Mucosa of rectum (tissue), 2 donors: ENCODE measurements around the gene PREB.

ENCODE experiments used
- H3K27ac ChIP-seq, 2 donors: one replicate each; pipeline ENCODE4 v1.7.0; 2013; ENCODE audit warnings: inconsistent platforms in 2 of 2, low read depth in 2 of 2, low read length in 2 of 2
- H3K27me3 ChIP-seq, 2 donors: one replicate each; pipeline ENCODE4 v1.7.0; 2013; ENCODE audit warnings: low read length in 2 of 2; ENCODE audit not compliant: control insufficient read depth in 2 of 2, insufficient read depth in 2 of 2
- H3K36me3 ChIP-seq, 2 donors: one replicate each; pipeline ENCODE4 v1.7.0; 2013; ENCODE audit warnings: low read length in 2 of 2; ENCODE audit not compliant: control insufficient read depth in 2 of 2, insufficient read depth in 2 of 2
- H3K4me1 ChIP-seq, 2 donors: one replicate each; pipeline ENCODE4 v1.7.0; 2013; ENCODE audit warnings: low read length in 2 of 2, mild to moderate bottlenecking in 1 of 2; ENCODE audit not compliant: control insufficient read depth in 2 of 2, insufficient read depth in 2 of 2
- H3K4me3 ChIP-seq, 2 donors: one replicate each; pipeline ENCODE4 v1.7.0; 2013; ENCODE audit warnings: low read length in 2 of 2
- H3K9ac ChIP-seq, 2 donors: one replicate each; pipeline ENCODE4 v1.7.0; 2013; ENCODE audit warnings: low read length in 2 of 2, low read depth in 1 of 2, mild to moderate bottlenecking in 1 of 2
- H3K9me3 ChIP-seq, 2 donors: one replicate each; pipeline ENCODE4 v1.7.0; 2013; ENCODE audit warnings: low read length in 2 of 2; ENCODE audit not compliant: control insufficient read depth in 2 of 2
- donor health status: healthy.
- donor health status: Normal muscosa, but diverticular disease.

The PREB gene

GRCh38 chr2:27088634-27089033, 45.8 kb downstream of the PREB start:
- H3K27ac ChIP-seq, result no peak overlapping the region
- peaks cover 24 to 28% of the 10 kb centered on the region in 2 donors for H3K4me1 ChIP-seq
- no peaks in the 10 kb centered on the region for H3K27me3 ChIP-seq
- H3K36me3 ChIP-seq, result no peaks in the 10 kb centered on the region
- H3K4me3 ChIP-seq, result no peak overlapping the region
- no peaks in the 10 kb centered on the region for H3K9me3 ChIP-seq
- H3K9ac ChIP-seq, result no peak overlapping the region

DNA sequence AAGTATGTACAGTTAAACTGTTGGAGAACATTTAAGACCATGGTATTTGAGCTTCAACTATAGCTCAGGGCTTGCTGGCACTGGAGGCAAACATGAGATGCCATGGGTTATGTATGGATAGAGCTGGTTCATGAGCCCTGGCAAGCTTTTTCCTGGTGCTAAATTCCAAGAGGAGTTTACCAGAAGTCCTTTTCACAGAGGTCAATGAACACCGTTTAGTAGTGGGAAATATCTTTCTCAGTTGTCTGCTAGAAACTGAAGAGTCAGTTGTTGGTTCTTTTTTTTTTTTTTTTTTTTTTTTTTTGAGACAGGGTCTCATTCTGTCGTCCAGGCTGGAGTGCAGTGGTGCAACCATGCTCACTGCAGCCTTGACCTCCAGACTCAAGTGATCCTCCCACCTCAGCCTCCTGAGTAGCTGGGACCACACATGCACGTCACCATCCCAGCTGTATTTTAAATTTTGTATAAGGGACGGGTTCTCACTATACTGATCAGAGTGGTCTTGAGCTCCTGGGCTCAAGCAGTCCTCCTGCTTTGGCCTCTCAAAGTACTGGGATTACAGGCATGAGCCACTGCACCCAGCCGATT, 46.5 kb downstream of the PREB start:
- Histone ChIP-seq H3K27ac (no peak overlapping the region), H3K27me3 (no peaks in the 10 kb centered on the region), H3K4me3 (no peak overlapping the region), H3K36me3 (no peaks in the 10 kb centered on the region), H3K9ac (no peak overlapping the region), H3K9me3 (no peaks in the 10 kb centered on the region), H3K4me1 (peaks cover 22 to 26% of the 10 kb centered on the region in 2 donors)

DNA sequence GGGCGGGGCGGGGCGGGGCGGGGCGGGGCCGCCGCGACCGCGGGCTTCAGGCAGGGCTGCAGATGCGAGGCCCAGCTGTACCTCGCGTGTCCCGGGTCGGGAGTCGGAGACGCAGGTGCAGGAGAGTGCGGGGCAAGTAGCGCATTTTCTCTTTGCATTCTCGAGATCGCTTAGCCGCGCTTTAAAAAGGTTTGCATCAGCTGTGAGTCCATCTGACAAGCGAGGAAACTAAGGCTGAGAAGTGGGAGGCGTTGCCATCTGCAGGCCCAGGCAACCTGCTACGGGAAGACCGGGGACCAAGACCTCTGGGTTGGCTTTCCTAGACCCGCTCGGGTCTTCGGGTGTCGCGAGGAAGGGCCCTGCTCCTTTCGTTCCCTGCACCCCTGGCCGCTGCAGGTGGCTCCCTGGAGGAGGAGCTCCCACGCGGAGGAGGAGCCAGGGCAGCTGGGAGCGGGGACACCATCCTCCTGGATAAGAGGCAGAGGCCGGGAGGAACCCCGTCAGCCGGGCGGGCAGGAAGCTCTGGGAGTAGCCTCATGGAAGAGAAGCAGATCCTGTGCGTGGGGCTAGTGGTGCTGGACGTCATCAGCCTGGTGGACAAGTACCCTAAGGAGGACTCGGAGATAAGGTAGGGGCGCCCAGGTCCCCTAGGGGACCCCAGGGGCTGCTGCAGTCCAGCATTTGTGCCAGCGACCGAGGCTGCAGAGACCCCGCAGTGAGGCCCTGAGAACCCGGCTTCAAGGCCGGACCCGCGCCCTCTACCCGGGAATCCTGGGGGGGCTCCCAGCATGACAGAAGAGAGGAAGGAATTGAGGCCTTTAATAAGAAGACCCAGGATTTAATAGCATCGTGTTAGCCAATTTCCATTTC, 47.5 kb downstream of the PREB start, which contains the start of gene KHK:
Gene KHK, plus strand, starts transcription at position 49 of the 870 bp plus-strand sequence. Its CDS starts 488 bp downstream, at position 537.
- Histone ChIP-seq H3K9ac (peak within 1 kb of the TSS; percentile 77 to 79), H3K4me1 (peaks cover 21 to 26% of the 10 kb centered on the region in 2 donors)

DNA sequence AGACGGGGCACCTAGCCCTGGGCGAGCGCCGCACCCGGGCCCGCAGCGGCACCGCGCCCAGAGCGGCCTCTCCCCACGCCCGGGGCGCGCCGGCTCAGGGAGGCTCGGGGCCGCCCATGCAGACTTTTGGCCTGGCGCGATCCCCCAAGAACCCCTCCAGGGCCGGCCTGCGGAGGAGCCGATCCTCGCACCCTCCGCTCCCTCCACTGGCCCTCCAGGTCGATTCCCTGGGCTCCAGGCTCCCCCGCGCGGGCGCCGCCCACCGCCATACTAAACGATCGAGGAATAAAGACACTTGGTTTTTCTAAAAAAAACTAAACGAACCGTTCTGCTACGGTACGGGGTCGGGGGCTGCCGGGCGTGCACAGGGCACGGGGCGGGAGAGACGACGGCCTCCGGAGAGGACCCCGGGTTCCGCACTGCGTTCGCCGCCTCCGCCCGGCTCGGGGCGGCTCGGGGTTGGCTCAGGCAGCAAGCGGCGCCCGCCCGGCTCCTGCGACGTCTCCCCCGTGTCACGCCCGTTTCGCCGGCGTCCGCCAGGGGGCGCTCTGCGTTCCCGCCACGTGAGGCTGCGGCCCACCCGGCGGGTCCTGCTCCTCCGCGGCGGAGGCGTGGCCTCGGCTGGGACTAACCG, 48.2 kb downstream of the PREB start:
- Histone ChIP-seq H3K4me3 (peak overlapping the region; percentile 70 to 72), H3K36me3 (no peaks in the 10 kb centered on the region), H3K4me1 (peaks cover 28 to 33% of the 10 kb centered on the region in 2 donors), H3K9me3 (no peaks in the 10 kb centered on the region), H3K27me3 (no peaks in the 10 kb centered on the region), H3K9ac (peak overlapping the region; percentile 77 to 79), H3K27ac (peak overlapping the region; percentile 82 to 88)

More for the DNA sequence above, 47.5 kb downstream of the PREB start, which contains the start of gene KHK:
- H3K27ac ChIP-seq, result peak within 1 kb of the TSS; percentile 82 to 88
- H3K36me3 ChIP-seq, result no peaks in the 10 kb centered on the region
- H3K4me3 ChIP-seq, result peak within 1 kb of the TSS; percentile 72 to 84
- H3K27me3 ChIP-seq, result no peaks in the 10 kb centered on the region
- no peaks in the 10 kb centered on the region for H3K9me3 ChIP-seq

DNA sequence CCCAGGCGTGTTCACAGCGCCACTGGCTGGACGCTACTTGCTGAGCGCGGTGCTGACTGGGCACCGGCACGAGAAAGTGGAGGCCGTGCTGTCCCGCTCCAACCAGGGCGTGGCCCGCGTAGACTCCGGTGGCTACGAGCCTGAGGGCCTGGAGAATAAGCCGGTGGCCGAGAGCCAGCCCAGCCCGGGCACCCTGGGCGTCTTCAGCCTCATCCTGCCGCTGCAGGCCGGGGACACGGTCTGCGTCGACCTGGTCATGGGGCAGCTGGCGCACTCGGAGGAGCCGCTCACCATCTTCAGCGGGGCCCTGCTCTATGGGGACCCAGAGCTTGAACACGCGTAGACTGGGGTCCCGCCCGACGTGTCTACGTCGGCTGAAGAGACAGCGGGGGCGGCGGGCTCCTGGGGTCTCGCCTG, 48.8 kb downstream of the PREB start:
- H3K9me3 ChIP-seq, result no peaks in the 10 kb centered on the region
- peak overlapping the region; percentile 70 to 72 for H3K4me3 ChIP-seq
- no peaks in the 10 kb centered on the region for H3K36me3 ChIP-seq
- peak overlapping the region; percentile 77 to 79 for H3K9ac ChIP-seq
- H3K27me3 ChIP-seq, result no peaks in the 10 kb centered on the region
- peak overlapping the region; percentile 82 to 88 for H3K27ac ChIP-seq
- peaks cover 32 to 36% of the 10 kb centered on the region in 2 donors for H3K4me1 ChIP-seq

GRCh38 chr2:27085062-27085672, 49.3 kb downstream of the PREB start:
- Histone ChIP-seq H3K9ac (peak overlapping the region; percentile 77 to 79), H3K27ac (peak overlapping the region; percentile 82 to 88), H3K27me3 (no peaks in the 10 kb centered on the region), H3K36me3 (no peaks in the 10 kb centered on the region), H3K9me3 (no peaks in the 10 kb centered on the region), H3K4me3 (peak overlapping the region; percentile 70 to 72), H3K4me1 (peaks cover 34 to 40% of the 10 kb centered on the region in 2 donors)

- H3K4me1 ChIP-seq, result peaks cover 34 to 40% of the 10 kb centered on the region in 2 donors
- no peaks in the 10 kb centered on the region for H3K9me3 ChIP-seq
- H3K36me3 ChIP-seq, result no peaks in the 10 kb centered on the region
- no peak overlapping the region for H3K27ac ChIP-seq
- no peak overlapping the region for H3K9ac ChIP-seq
- H3K4me3 ChIP-seq, result no peak overlapping the region
- H3K27me3 ChIP-seq, result no peaks in the 10 kb centered on the region
These were observed 50.0 kb downstream of the PREB start for GRCh38 chr2:27084297-27085061.

DNA sequence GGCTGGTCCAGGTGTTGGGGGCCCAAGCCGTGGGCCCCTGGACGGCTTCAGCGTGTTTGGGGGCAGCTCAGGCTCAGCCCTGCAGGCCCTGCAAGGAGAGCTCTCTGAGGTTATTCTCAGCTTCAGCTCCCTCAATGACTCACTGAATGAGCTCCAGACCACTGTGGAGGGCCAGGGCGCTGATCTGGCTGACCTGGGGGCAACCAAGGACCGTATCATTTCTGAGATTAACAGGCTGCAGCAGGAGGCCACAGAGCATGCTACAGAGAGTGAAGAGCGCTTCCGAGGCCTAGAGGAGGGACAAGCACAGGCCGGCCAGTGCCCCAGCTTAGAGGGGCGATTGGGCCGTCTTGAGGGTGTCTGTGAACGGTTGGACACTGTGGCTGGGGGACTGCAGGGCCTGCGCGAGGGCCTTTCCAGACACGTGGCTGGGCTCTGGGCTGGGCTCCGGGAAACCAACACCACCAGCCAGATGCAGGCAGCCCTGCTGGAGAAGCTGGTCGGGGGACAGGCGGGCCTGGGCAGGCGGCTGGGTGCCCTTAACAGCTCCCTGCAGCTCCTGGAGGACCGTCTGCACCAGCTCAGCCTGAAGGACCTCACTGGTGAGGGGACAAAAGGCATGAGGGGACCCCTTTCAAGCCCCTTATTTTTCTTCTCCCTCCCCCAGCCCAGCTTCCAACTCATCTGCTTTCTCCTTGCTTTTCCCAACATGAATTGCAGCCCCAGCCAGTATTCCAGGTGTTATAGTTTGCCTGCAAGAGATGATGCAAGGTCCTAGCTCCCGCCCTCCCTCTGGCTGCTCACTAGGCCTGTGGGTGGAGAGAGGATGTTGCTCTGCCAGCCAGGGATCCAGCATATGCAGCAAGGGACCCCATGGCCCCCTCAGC, 50.8 kb downstream of the PREB start:
- Histone ChIP-seq H3K27me3 (no peaks in the 10 kb centered on the region), H3K4me3 (no peak overlapping the region), H3K27ac (no peak overlapping the region), H3K9ac (no peak overlapping the region), H3K4me1 (peaks cover 34 to 37% of the 10 kb centered on the region in 2 donors), H3K36me3 (no peaks in the 10 kb centered on the region), H3K9me3 (no peaks in the 10 kb centered on the region)
